ENCODE results near the gene UQCC5.

The UQCC5 gene

GRCh38 chr3:52495777-52496602 is 40.4 kb upstream of the UQCC5 start:
- H3K4me3 ChIP-seq (ENCODE audit: low read depth, low read length), result no peak overlapping the region
- TF ChIP-seq CTCF (IDR thresholded peaks at IDR 0.05; ENCODE audit: insufficient read depth, low read depth, low read length, missing control alignments), result no peak
- no peak for DNase-seq (ENCODE audit: low read depth)

- no peak overlapping the region for H3K4me3 ChIP-seq (ENCODE audit: low read depth, low read length)
- no peak for DNase-seq (ENCODE audit: low read depth)
- no peak for TF ChIP-seq CTCF (IDR thresholded peaks at IDR 0.05; ENCODE audit: insufficient read depth, low read depth, low read length, missing control alignments)
Measured at GRCh38 chr3:52498137-52499054, 38.0 kb upstream of the UQCC5 start.

DNA sequence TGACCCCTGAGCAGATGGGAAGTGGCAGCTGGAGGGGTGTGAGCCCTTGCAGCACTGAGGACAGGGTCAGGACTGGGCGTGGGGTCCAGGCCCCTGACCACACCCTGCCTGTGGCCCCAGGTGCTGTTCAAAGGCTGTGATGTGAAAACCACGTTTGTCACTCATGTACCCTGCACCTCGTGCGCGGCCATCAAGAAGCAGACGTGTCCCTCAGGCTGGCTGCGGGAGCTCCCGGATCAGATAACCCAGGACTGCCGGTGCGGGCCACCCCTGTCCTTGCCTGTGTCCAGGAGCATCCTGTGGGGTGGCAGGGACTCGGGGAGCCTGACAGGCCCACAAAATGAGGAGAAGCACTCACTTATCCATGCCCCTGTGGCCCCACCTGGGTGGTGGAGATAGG is 35.4 kb upstream of the UQCC5 start:
- no peak for TF ChIP-seq CTCF (IDR thresholded peaks at IDR 0.05; ENCODE audit: insufficient read depth, low read depth, low read length, missing control alignments)
- no peak for DNase-seq (ENCODE audit: low read depth)
- no peak overlapping the region for H3K4me3 ChIP-seq (ENCODE audit: low read depth, low read length)

DNA sequence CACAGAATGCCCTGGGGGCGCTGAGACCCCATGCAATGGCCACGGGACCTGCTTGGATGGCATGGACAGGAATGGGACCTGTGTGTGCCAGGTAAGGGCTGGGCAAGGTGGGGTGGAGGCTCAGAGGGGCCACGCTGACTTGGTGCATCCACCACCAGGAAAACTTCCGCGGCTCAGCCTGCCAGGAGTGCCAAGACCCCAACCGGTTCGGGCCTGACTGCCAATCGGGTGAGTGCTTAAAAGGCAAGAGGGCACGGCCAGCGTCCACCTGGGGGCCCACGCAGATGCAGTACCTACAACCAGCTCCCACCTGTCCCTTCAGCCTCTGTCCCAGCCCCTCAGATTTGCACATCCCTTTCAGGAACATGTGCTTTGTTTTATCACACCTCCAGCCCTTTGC is 34.4 kb upstream of the UQCC5 start:
- H3K4me3 ChIP-seq (ENCODE audit: low read depth, low read length), result no peak overlapping the region
- TF ChIP-seq CTCF (IDR thresholded peaks at IDR 0.05; ENCODE audit: insufficient read depth, low read depth, low read length, missing control alignments), result no peak
- no peak for DNase-seq (ENCODE audit: low read depth)

DNA sequence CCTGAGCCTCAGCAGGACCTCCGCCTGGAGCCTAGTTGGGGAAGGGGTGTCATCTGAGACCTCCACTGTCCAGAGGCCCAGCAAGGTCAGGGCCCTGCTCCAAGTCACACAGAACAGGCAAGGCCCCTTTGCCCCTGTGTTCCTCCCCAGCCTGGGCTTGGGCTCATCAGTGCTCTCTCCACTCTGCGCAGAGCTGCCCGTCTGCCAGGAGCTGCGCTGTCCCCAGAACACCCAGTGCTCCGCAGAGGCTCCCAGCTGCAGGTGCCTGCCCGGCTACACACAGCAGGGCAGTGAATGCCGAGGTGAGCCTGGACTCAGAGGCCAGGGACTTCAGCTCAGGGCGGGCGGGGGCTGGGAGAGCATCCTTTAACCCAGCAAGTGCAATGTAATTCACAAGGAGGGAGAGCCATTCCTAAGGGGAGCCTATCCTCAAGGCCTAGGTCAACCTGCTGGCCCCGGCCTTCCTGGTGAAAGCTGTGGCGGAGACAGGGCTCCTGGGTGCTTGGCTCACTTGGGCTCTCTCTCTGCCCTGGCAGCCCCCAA is 33.5 kb upstream of the UQCC5 start:
- no peak for TF ChIP-seq CTCF (IDR thresholded peaks at IDR 0.05; ENCODE audit: insufficient read depth, low read depth, low read length, missing control alignments)
- no peak for DNase-seq (ENCODE audit: low read depth)
- H3K4me3 ChIP-seq (ENCODE audit: low read depth, low read length), result no peak overlapping the region

GRCh38 chr3:52503788-52504424 is 32.5 kb upstream of the UQCC5 start:
- DNase-seq (ENCODE audit: low read depth), result no peak
- H3K4me3 ChIP-seq (ENCODE audit: low read depth, low read length), result no peak overlapping the region
- TF ChIP-seq CTCF (IDR thresholded peaks at IDR 0.05; ENCODE audit: insufficient read depth, low read depth, low read length, missing control alignments), result no peak
